KG1 (cell line): ENCODE measurements around the gene TNK1.
A peak's percentile ranks its signal among the peaks of the same experiment; 100 is the strongest.

Experiments used
- DNase-seq: peaks from one replicate; lab custom pipeline; 2025; lab: John Stamatoyannopoulos, UW

TNK1 gene

DNA sequence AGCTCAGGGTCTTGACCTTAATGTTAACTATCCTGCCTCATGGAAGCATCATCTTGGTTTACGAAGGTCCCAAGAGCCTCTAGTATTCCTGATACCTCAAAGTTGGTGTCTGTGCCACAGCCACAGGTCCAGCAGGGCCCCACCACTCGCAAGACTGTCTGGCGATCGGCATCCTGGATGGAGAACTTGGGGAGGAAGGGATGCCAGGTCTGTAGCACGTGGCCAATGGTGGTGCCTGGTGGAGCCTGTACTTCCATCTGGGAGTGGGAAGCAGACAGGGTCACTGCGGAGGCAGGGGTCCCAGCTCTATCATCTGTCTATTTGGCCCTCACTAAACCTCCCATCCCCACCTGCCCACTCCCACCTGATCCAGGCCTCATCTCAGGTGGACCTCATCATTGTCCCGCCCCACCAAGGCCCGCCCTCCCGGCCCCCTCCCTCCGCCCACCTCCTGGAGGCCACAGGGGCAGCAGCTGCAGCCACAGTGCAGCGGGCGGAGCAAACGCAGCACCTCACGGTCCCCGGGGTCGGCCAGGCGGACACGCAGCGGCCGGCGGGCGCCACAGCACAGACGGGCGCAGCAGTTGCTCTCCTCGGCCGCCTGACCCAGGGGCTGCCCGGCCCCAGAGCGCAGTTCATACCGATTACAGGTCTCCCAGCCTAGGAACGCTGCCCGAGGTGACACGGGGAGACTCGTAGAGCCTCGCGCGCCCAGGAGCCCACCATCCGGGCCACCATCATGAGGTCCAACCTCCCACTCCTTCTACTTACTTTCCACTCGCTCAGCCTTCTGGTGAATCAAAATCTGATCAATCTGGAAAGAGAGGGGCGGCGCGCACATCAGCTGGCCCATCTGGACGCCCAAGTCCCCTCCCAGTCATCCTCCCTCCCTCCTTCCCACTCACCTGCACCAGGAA lies 12.1 kb downstream of the TNK1 start:
- DNase-seq = no peak

GRCh38 chr17:7393613-7394451 lies 12.9 kb downstream of the TNK1 start:
- no peak for DNase-seq

GRCh38 chr17:7394452-7395191 lies 13.7 kb downstream of the TNK1 start, which contains the start of gene PLSCR3:
Gene PLSCR3, minus strand, starts transcription at chr17:7394525. Its CDS starts 415 bp downstream, at chr17:7394110.
- peak; percentile 7 for DNase-seq

DNA sequence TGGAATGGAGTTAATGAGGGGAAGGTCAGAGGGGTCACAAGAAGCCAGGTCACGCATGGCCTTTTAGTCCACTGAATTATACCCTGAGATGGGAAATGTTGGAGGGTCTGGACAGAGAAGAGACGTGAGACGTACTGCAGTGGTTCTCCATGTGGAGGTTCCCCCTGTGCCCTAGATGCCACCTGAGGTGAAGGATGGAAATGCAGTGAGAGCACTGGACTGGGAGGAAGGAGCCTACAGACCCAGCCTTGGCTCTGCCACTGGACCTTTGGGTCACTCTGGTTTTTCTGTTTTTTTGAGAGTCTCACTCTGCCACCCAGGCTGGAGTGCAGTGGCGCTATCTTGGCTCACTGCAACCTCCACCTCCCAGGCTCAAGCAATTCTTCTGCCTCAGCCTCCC lies 15.3 kb downstream of the TNK1 start:
- DNase-seq = no peak

DNA sequence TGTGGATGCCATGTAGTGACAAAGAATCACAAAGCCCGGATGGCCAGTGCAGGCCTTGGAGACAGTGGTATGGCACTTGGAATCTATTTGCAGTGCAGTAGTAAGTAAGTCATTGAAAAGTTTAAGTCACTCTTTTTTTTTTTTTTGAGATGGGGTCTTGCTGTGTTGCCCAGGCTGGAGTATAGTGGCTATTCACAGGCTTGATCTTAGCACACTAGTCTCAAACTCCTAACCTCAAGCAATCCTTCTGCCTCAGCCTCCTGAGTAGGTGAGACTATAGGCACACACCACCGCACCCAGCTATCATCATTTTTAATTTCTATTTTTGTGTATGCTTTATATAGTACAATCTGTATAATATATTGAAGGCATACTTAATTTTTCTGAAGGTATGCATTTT lies 17.7 kb downstream of the TNK1 start:
- no peak for DNase-seq

- no peak for DNase-seq
Observed at GRCh38 chr17:7403043-7403726, 22.3 kb downstream of the TNK1 start.

DNA sequence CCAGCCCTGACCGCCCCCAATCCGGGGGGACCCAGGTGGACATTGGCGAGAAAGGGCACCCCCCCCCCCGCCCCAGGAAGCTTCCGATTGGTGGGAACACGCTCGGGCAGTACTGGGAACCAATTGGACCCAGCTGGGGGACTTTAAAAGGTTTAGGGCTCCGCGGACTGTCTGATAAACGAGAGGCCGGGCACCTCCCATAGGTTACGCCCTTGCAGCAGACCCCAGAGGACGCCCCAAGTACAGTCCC lies 22.8 kb downstream of the TNK1 start:
- no peak for DNase-seq

DNA sequence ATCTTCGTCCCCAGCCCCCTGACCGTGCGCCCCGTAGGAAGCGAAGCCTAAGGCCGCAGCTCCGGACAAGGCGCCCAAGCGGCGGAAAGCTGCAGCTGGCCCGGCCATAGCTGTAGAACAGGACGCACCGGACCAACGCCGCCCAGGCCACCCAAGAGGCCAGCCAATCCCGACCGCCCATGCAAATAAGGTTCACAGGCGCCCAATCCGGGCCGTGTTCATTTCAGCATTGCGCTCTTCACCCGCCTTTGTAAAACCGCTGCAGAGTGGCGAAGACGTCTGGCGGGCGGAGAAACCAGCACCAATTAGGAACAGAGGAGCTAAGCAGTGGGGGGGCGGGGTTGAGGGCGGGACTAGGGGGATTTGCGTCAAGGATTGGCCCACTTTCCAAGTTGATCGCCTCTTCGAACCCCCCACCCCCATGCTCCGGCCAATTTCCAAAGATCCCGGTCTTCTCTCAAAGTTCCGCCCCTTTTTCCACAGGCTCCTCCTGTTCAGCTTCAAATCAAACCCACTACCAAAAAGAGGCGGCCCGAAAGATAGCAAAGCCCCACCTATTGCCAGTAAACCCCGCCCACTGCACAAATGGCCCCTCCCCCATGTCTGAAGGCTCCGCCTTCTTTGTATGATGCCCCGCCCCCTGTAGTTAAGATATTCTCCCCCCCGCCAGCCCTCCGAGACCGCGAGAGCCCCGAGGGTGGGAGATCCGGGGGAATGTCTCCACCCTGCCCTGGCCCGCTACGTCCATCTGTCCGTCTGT lies 23.3 kb downstream of the TNK1 start, which contains the start of gene TMEM256:
Gene TMEM256, minus strand, starts transcription at position 121 of the 760 bp plus-strand sequence. Its CDS starts 13 bp downstream, at position 108.
- peak; percentile 72 for DNase-seq

- no peak for DNase-seq
Observed at GRCh38 chr17:7404737-7405349, 24.0 kb downstream of the TNK1 start.

- no peak for DNase-seq
Observed at GRCh38 chr17:7405350-7406234, 24.7 kb downstream of the TNK1 start.

- DNase-seq = no peak
Observed at GRCh38 chr17:7406235-7406825, 25.4 kb downstream of the TNK1 start.

- no peak for DNase-seq
Observed at GRCh38 chr17:7407082-7407481, 26.2 kb downstream of the TNK1 start.

DNA sequence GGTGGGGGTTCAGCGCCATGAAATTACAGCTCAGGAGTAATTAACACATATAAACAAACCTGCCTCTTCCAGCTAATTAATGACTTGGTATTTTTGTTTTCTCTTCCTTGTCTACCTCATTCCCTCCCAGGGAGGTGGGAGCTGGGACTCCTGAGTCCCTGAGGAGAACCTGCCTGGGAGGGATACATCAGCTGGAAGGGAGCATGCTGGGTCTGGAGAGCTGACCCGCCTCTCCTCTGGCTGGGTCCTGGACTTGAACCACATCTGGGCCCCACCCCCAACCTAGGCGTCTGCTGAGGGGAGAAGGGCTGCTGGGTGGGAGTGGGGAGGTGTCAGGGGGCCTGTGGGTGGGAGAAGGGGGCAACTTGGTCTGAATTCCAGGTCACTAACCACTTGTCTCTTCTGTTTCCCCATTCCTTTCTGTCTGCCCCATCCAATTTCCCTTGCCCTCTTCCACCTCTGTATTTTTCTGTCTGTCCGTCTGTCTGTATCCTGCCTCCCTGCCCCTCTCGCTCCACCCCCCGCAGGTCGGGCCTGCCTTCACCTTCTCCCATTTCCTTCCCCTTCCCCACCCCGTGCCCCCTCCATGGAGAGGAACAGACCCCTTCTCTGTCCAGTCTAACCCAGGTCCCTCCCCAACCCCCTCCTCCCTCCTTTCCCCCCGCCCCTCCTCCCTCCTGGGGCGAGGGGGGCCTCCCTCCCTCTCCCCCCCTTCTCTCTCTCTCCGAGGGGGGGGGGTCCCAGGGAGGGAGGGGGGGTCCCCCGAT lies 26.8 kb downstream of the TNK1 start, which contains the start of gene NLGN2:
Gene NLGN2, plus strand, starts transcription at position 361 of the 767 bp plus-strand sequence. CDS start 411 bp downstream, outside the sequence.
- no peak for DNase-seq

DNA sequence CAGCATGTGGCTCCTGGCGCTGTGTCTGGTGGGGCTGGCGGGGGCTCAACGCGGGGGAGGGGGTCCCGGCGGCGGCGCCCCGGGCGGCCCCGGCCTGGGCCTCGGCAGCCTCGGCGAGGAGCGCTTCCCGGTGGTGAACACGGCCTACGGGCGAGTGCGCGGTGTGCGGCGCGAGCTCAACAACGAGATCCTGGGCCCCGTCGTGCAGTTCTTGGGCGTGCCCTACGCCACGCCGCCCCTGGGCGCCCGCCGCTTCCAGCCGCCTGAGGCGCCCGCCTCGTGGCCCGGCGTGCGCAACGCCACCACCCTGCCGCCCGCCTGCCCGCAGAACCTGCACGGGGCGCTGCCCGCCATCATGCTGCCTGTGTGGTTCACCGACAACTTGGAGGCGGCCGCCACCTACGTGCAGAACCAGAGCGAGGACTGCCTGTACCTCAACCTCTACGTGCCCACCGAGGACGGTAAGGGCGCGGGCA lies 27.4 kb downstream of the TNK1 start:
- no peak for DNase-seq

DNA sequence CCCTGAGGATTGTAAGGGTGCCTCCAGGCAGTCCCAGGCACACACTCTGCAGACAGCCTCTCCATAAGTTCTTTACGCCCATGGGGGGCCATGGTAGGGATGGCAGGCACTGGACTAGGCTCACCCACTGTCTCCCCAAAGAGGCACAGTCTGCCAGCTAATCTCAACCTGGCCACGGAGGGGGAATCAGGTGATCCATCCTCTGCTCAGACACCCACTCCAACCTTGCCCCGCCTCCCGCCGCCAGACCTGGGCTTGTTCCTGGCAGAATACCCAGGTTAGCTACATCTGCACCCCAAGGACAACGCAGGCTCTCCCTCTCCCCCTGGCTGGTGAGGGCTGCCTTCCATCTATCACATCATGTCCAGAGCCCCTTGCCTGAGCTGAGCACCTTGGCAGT lies 28.0 kb downstream of the TNK1 start:
- DNase-seq = no peak

- DNase-seq = no peak
Observed at GRCh38 chr17:7409716-7410115, 28.8 kb downstream of the TNK1 start.

DNA sequence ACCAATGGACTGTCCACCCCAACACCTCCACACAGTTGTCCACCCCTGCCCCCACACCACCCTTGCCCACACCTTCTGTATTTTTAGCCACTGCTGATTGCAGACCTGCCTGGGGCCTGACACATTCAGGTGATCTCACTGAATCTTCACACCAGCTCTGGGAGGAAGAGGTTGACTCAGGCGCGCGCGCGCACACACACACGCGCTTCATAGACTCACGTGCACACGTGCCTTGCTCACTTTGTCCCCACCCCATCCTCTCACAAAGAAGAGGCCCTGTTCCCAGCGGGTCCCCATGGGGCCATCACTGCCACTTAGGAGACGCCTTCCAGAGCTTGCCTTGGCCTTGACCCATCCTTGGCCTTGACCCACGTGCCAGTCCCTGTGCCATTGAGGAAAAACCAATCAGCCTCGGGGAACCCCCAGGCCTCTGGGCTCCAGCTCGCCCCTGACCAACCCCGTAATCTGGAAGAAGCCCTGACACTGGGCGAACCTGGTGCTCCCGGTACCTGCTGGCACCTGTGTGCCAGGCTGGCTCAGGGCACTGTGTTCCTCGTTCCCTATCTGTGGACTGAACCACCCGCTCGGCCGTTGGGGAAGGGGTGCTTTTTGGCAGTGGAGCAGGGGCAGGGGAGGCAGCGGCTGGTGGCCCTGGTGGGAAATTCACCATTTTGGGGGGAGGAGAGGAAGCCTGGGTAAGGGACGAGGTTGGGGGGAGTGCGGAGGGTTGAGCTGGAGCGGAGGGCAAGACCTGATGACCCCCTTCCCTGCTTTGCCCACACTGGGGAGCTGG lies 29.9 kb downstream of the TNK1 start:
- no peak for DNase-seq
